Chondrocyte (in vitro differentiated cells): ENCODE data around the gene APPBP2. TPM values are rescaled to one million over a fixed set of nuclear protein-coding genes. Genes with fewer than 3 reads are reported as not detected.

Source experiments
- DNase-seq: peaks from one replicate; pipeline ENCODE4 v3.0.0; 2021; ENCODE audit warnings: mixed read lengths, low spot score
- H3K27ac Mint-ChIP-seq: one replicate; pipeline ENCODE4 v1.8.0; 2021; ENCODE audit warnings: mild to moderate bottlenecking, moderate library complexity, mixed read lengths; ENCODE audit not compliant: unreplicated experiment
- H3K27me3 Mint-ChIP-seq: 2 replicates; pipeline ENCODE4 v1.8.0; 2021; ENCODE audit warnings: low read depth, mixed read lengths
- H3K36me3 Mint-ChIP-seq: 2 replicates; pipeline ENCODE4 v1.8.0; 2021; ENCODE audit warnings: low read depth, mixed read lengths
- H3K4me1 Mint-ChIP-seq: 2 replicates; pipeline ENCODE4 v1.8.0; 2021; ENCODE audit warnings: low read depth, mild to moderate bottlenecking, mixed read lengths
- H3K4me3 Mint-ChIP-seq: one replicate; pipeline ENCODE4 v1.8.0; 2021; ENCODE audit warnings: mild to moderate bottlenecking, moderate library complexity, mixed read lengths; ENCODE audit not compliant: unreplicated experiment
- H3K9me3 Mint-ChIP-seq: 2 replicates; pipeline ENCODE4 v1.8.0; 2021; ENCODE audit warnings: low read depth, mixed read lengths
- CTCF ChIP-seq: fragments of 200-600 bp; sonication (generic); IDR thresholded peaks from 2 replicates; pipeline ENCODE4 v1.5.0; 2021; ENCODE audit warnings: antibody characterized with exemption, mild to moderate bottlenecking, moderate library complexity
- total RNA-seq: library from RNA; stranded (reverse); gene quantifications from 3 replicates; pipeline ENCODE4 v1.2.1, GENCODE V29; 2021

The APPBP2 gene
- total RNA-seq, 1 donor from 2014 or later = 51.1 TPM

- Mint-ChIP-seq H3K27me3 (no peaks in the 10 kb centered on the region), H3K4me3 (no peak overlapping the region), H3K9me3 (no peaks in the 10 kb centered on the region), H3K4me1 (peaks cover under 1% of the 10 kb centered on the region), H3K27ac (no peak overlapping the region), H3K36me3 (no peaks in the 10 kb centered on the region)
- no peak for TF ChIP-seq CTCF
- DNase-seq = no peak
These were observed 14.4 kb upstream of the APPBP2 start for GRCh38 chr17:60540460-60540859.

GRCh38 chr17:60539807-60540206 is 13.8 kb upstream of the APPBP2 start:
- H3K9me3 Mint-ChIP-seq = no peaks in the 10 kb centered on the region
- no peak for TF ChIP-seq CTCF
- no peak for DNase-seq
- H3K36me3 Mint-ChIP-seq = no peaks in the 10 kb centered on the region
- no peaks in the 10 kb centered on the region for H3K27me3 Mint-ChIP-seq
- peaks cover 4% of the 10 kb centered on the region for H3K4me1 Mint-ChIP-seq
- no peak overlapping the region for H3K27ac Mint-ChIP-seq
- H3K4me3 Mint-ChIP-seq = no peak overlapping the region

- Mint-ChIP-seq H3K27me3 (no peaks in the 10 kb centered on the region), H3K4me3 (no peak overlapping the region), H3K4me1 (peaks cover 4% of the 10 kb centered on the region), H3K9me3 (no peaks in the 10 kb centered on the region), H3K36me3 (no peaks in the 10 kb centered on the region), H3K27ac (no peak overlapping the region)
- DNase-seq = no peak
- no peak for TF ChIP-seq CTCF
These were observed 12.7 kb upstream of the APPBP2 start for GRCh38 chr17:60538726-60539125.

GRCh38 chr17:60535382-60536279 is 9.6 kb upstream of the APPBP2 start:
- Mint-ChIP-seq H3K4me3 (no peak overlapping the region), H3K27me3 (no peaks in the 10 kb centered on the region), H3K4me1 (peaks cover 4% of the 10 kb centered on the region), H3K36me3 (no peaks in the 10 kb centered on the region), H3K9me3 (peaks cover 3% of the 10 kb centered on the region), H3K27ac (no peak overlapping the region)
- no peak for TF ChIP-seq CTCF
- no peak for DNase-seq

GRCh38 chr17:60534613-60535157 is 8.6 kb upstream of the APPBP2 start:
- H3K4me1 Mint-ChIP-seq = peaks cover 4% of the 10 kb centered on the region
- H3K4me3 Mint-ChIP-seq = no peak overlapping the region
- H3K27ac Mint-ChIP-seq = no peak overlapping the region
- peaks cover 3% of the 10 kb centered on the region for H3K9me3 Mint-ChIP-seq
- H3K27me3 Mint-ChIP-seq = no peaks in the 10 kb centered on the region
- H3K36me3 Mint-ChIP-seq = no peaks in the 10 kb centered on the region
- no peak for TF ChIP-seq CTCF
- no peak for DNase-seq
